ENCODE measurements around the gene ARRDC4. TPM values are rescaled to one million over a fixed set of nuclear protein-coding genes. Genes with fewer than 3 reads are reported as not detected.

Gene ARRDC4
- total RNA-seq, 4 donors from 2014 or later = 6.3 to 24.6 (median 12.5) TPM

DNA sequence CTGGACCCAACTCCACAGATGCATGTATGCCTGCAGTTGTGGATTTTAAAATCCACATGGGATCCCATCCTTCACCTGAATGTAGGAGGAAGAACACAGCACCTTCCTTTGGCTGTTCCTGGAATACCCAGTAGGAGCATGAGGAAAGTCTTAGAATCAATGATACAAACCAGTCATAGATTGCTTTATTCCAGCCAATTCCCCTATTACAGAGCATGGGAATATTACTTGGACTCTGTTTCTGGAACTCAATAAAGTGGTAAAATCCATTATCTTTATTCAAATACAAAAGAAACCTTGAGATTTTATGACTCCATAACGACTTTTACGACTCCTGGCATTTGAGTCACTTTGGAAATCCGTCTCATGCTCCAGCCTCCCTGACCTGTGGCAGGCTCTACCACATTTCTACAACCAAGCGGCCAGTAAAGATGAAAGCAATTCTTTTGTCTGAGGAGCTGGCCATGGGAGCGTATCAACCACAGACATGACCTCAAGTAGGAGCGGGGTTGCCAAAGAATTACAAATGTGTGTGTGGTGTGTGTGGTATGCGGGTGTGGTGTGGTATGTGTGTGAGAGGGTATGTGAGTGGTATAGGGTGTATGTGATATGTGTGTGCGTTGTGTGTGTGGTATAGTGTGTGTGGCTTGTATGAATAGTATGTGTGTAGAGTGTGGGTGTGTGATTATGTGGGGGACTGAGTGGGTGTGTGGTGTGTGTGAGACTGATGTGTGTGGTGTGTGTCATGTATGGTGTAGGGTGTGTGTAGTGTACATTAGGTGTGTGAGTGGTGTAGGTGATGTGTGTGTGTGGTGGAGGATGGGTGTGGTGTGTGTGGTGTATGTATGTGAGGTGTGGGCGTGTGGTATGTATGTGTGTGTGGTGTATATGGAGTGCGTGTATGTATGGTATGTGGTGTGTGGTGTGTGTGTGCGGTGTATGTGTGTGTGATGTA lies 40.0 kb downstream of the ARRDC4 start:
- H3K9me3 ChIP-seq = no peaks in the 10 kb centered on the region
- WGBS, 2 donors = 77% methylated on average over 10 to 11 of the region's 11 CpGs
- TF ChIP-seq POLR2A (IDR thresholded peaks at IDR 0.05) = no peak
- no peak for TF ChIP-seq CTCF (IDR thresholded peaks at IDR 0.05)
- no peak for DNase-seq
- H3K27ac ChIP-seq = no peak overlapping the region
- H3K36me3 ChIP-seq = no peaks in the 10 kb centered on the region
- no peak overlapping the region for H3K4me3 ChIP-seq
- intact Hi-C loops (cut with DNase I) = loop anchor here (5.0 kb wide), 1 partner anchor 77 kb away; no protein-coding TSS in a partner anchor
- peaks cover 3 to 44% (median 9%) of the 10 kb centered on the region in 3 donors for H3K4me1 ChIP-seq
- H3K27me3 ChIP-seq = no peaks in the 10 kb centered on the region

DNA sequence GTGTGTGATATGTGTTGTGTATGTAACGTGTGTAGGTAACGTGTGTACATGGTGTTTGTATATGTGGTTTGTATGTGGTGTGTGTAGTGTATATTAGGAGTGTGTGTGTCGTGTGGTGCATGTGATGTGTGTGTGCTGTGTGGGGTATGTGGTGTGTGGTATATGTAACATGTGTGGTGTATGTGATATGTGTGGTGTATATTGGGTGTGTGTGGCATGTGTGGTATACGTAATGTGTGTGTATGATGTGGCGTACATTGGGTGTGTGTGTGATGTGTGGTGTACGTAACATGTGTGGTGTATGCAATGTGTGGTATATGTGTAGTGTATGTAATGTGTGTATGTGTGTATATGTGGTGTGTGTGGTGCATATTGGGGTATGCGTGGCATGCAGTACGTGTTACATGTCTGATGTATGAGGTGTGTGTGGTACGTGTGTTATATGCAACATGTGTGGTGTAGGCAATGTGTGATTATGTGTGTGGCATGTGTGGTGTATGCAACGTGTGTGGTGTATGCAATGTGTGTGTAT lies 41.2 kb downstream of the ARRDC4 start:
- no peak overlapping the region for H3K27ac ChIP-seq
- H3K4me1 ChIP-seq = peaks cover 3 to 32% (median 6%) of the 10 kb centered on the region in 3 donors
- TF ChIP-seq CTCF (IDR thresholded peaks at IDR 0.05) = no peak
- TF ChIP-seq POLR2A (IDR thresholded peaks at IDR 0.05) = no peak
- H3K27me3 ChIP-seq = no peaks in the 10 kb centered on the region
- WGBS, 2 donors = 92 to 94% methylated on average over 10 of the region's 10 CpGs
- intact Hi-C loops (cut with DNase I) = loop anchor here (5.0 kb wide), 1 partner anchor 76 kb away; no protein-coding TSS in a partner anchor
- H3K36me3 ChIP-seq = no peaks in the 10 kb centered on the region
- H3K9me3 ChIP-seq = no peaks in the 10 kb centered on the region
- no peak overlapping the region for H3K4me3 ChIP-seq
- DNase-seq = no peak

GRCh38 chr15:98002419-98002818 lies 41.9 kb downstream of the ARRDC4 start:
- TF ChIP-seq POLR2A (IDR thresholded peaks at IDR 0.05) = no peak
- TF ChIP-seq CTCF (IDR thresholded peaks at IDR 0.05) = no peak
- H3K9me3 ChIP-seq = no peaks in the 10 kb centered on the region
- no peaks in the 10 kb centered on the region for H3K27me3 ChIP-seq
- no peak overlapping the region for H3K27ac ChIP-seq
- peaks cover 3 to 32% (median 6%) of the 10 kb centered on the region in 3 donors for H3K4me1 ChIP-seq
- no peak overlapping the region for H3K4me3 ChIP-seq
- 85 to 96% methylated on average over 3 of the region's 3 CpGs for WGBS, 2 donors
- DNase-seq = no peak
- intact Hi-C loops (cut with DNase I) = loop anchor here (5.0 kb wide), 1 partner anchor 75 kb away; no protein-coding TSS in a partner anchor
- no peaks in the 10 kb centered on the region for H3K36me3 ChIP-seq

GRCh38 chr15:98002866-98003265 lies 42.4 kb downstream of the ARRDC4 start:
- H3K27ac ChIP-seq = peak overlapping the region in 1 of 4 donors; percentile 69
- TF ChIP-seq POLR2A (IDR thresholded peaks at IDR 0.05) = no peak
- no peak for TF ChIP-seq CTCF (IDR thresholded peaks at IDR 0.05)

DNA sequence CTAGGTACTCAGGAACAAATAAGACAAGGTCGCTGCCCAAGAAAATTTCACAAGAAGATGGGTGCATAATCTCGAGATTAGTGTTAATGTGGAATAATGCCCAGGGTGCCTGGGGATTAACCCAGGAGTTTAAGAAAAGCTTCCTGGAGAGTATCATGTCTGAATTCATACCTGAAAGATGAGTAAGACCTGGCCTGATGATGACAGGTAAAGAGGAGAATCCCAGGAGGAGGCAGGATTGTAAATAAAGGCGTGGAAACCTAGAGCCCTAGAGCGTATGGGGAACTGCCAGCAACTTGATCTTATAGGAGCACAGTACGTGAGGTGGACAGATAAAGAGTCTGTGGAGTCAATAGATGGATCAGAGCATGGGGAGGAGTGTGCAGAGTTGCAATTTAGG lies 43.0 kb downstream of the ARRDC4 start:
- no peak for DNase-seq

More at GRCh38 chr15:98002866-98003265, 42.4 kb downstream of the ARRDC4 start:
- Histone ChIP-seq H3K36me3 (no peaks in the 10 kb centered on the region), H3K4me1 (peaks cover 3 to 32% (median 6%) of the 10 kb centered on the region in 3 donors), H3K27me3 (no peaks in the 10 kb centered on the region), H3K4me3 (no peak overlapping the region), H3K9me3 (no peaks in the 10 kb centered on the region)
- no peak for DNase-seq
- 20 to 72% methylated on average over 1 to 2 of the region's 4 CpGs for WGBS, 2 donors
- intact Hi-C loops (cut with DNase I) = loop anchor here (5.0 kb wide), 1 partner anchor 74 kb away; no protein-coding TSS in a partner anchor

More for the DNA sequence above, 43.0 kb downstream of the ARRDC4 start:
- 38 to 40% methylated on average over 5 of the region's 5 CpGs for WGBS, 2 donors
- Histone ChIP-seq H3K27me3 (no peaks in the 10 kb centered on the region), H3K4me1 (peaks cover 3 to 28% (median 6%) of the 10 kb centered on the region in 3 donors), H3K9me3 (no peaks in the 10 kb centered on the region), H3K27ac (peak overlapping the region in 2 of 4 donors; percentile 18 to 69), H3K36me3 (no peaks in the 10 kb centered on the region), H3K4me3 (no peak overlapping the region)
- TF ChIP-seq CTCF (IDR thresholded peaks at IDR 0.05) (no peak), POLR2A (IDR thresholded peaks at IDR 0.05) (no peak)
- intact Hi-C loops (cut with DNase I) = loop anchor here (5.0 kb wide), 1 partner anchor 74 kb away; no protein-coding TSS in a partner anchor

All from esophagus squamous epithelium (tissue), 5 donors.